Measurements from ENCODE around the gene LRMDA. TPM values are rescaled to one million over a fixed set of nuclear protein-coding genes. Genes with fewer than 3 reads are reported as not detected.

The LRMDA gene
- total RNA-seq, 1 experiment from 2014 or later = not detected

DNA sequence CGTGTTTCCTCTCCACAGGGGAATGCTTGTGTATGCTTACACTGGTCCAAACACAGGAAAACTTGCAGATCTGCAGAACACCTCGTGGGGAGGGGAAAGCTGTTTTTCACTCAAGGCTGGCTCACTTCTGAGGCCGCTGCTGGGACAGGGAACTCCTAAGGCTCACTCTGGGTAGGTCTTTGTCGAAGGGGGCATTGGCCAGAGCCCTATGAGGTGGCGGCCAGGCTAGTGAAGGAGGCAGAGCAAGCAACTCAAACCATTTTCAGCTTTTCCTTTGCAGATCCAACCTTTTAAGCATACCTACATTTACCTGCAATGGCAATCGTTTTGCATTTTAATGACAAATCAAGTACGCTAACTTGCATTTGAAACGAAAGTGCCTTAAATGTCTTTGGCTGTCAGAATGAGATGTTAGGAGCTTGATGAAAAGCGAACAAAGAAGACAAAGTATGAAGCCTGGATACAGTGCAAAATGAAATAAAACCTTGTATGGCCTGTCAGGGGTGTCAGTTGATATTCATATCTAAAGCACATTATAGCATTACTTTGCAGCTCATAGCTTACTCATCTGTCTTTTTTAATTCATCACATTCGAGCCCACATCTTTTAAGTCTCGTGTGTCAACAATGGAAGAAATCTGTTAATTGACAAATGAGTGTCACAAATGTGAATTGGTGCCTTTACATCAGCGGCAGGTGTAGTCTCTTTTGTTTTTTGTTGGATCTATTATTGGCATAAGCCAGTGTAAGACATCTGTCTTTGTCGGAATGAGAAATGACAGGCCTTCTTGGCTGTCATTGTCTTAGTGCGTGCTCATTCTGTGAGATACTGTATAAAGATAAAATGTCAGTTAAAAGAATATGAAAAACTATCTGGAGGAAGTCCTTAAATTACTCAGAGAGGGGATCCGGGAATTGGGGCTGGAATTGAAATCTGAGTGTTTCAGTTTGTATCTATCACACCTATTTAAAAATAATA is 30.5 kb downstream of the LRMDA start:
- Histone ChIP-seq H3K36me3 (replicated peaks; ENCODE audit: control insufficient read depth, insufficient read depth, low read length) (no peaks in the 10 kb centered on the region), H3K4me3 (ENCODE audit: insufficient read depth, low read depth, low read length) (no peak overlapping the region), H3K27me3 (ENCODE audit: control insufficient read depth, insufficient read depth, low read length) (peaks cover 2% of the 10 kb centered on the region; the same call in 1 of the 2 replicates)
- peak; percentile 33 for DNase-seq

DNA sequence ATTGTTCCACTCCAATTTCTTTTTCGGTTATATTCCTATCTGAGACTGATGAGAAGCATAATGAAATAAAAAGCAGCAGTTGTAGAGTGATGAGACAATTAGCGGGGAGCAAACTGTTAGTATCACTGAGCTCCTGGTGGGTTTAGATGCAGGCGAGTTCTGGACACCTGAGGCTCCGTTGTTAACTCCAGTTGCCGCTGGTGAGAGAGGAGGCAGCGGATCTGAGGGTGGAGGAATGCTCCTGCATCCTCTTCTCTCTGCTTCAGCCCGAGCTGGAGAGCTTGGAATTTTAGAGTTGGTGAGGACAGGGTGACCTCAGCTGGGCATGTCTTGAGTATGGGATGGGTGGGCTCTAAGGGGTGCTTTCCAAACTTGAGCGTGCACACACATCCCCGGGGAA is 31.4 kb downstream of the LRMDA start:
- Histone ChIP-seq H3K4me3 (ENCODE audit: insufficient read depth, low read depth, low read length) (no peak overlapping the region), H3K36me3 (replicated peaks; ENCODE audit: control insufficient read depth, insufficient read depth, low read length) (no peaks in the 10 kb centered on the region), H3K27me3 (ENCODE audit: control insufficient read depth, insufficient read depth, low read length) (peaks cover 3% of the 10 kb centered on the region; the same call in 1 of the 2 replicates)
- no peak for DNase-seq

DNA sequence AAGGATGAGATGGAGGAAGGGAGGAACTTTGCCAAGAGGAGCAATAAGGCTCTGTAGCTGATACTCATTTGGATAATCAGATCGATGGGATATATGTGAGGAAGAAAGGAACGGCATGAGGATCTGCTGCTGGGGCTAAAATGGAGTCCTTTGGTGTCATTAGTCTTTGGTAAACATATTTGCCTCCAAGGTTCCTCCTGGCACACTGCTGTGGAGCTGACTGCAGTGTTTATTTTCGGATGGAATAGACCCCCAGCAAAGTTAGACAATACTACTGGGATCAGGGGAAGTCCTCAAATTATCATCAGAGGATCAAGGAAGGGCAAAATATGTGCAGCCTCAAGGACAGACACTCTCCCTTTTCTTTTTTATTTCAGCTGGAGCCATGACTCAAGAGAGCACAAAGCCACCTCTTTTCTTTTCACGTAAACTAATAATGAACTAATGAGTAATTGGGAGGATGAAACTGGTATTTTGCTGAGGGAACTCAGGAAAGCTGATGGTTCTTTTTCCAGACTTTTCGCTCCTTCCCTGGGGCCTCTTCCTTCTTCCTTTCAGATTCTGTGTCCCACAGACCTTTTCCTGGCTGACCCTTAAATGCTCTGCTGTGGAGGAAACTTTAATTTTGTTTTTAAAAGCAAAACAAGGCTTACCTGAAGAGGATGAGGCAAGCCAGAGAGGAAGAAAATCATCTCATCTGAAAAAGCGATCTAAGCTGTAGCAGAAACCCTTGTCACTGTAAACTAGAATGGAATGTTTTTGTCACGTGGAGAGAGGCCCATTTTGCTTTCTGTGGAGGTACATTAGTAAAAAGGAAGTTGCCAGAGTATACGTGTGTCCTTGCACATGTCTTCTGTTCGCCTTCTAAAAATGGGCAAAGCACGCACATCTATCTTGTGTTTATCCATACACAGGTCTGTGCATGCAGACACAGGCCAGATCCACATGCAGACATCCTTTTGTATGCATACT is 33.3 kb downstream of the LRMDA start:
- DNase-seq = no peak
- Histone ChIP-seq H3K4me3 (ENCODE audit: insufficient read depth, low read depth, low read length) (no peak overlapping the region), H3K27me3 (ENCODE audit: control insufficient read depth, insufficient read depth, low read length) (peaks cover 3% of the 10 kb centered on the region; the same call in 1 of the 2 replicates), H3K36me3 (replicated peaks; ENCODE audit: control insufficient read depth, insufficient read depth, low read length) (no peaks in the 10 kb centered on the region)

DNA sequence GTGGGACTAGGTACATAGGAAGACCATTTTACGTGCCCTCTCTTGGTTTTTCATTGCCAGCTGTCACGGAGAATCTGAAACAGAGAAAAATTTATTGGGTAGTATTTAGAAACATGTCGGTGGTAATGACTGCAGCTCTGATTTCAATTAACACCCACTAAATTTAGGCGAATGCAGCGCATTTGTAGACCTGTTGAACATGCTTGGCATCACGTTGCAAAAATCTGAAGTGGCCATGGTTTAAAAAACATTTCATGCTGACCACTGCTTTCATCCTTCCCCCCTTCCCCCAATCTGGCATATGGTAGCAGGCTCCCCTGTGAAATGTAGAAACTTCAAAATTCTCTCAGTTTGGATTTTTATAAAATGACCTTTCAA is 34.0 kb downstream of the LRMDA start:
- DNase-seq = no peak
- no peak overlapping the region for H3K4me3 ChIP-seq (ENCODE audit: insufficient read depth, low read depth, low read length)
- H3K27me3 ChIP-seq (ENCODE audit: control insufficient read depth, insufficient read depth, low read length) = peaks cover 3% of the 10 kb centered on the region; the same call in 1 of the 2 replicates
- no peaks in the 10 kb centered on the region for H3K36me3 ChIP-seq (replicated peaks; ENCODE audit: control insufficient read depth, insufficient read depth, low read length)

GRCh38 chr10:75466001-75466400 is 34.6 kb downstream of the LRMDA start:
- Histone ChIP-seq H3K4me3 (ENCODE audit: insufficient read depth, low read depth, low read length) (no peak overlapping the region), H3K36me3 (replicated peaks; ENCODE audit: control insufficient read depth, insufficient read depth, low read length) (no peaks in the 10 kb centered on the region), H3K27me3 (ENCODE audit: control insufficient read depth, insufficient read depth, low read length) (peaks cover 3% of the 10 kb centered on the region; the same call in 1 of the 2 replicates)
- no peak for DNase-seq

DNA sequence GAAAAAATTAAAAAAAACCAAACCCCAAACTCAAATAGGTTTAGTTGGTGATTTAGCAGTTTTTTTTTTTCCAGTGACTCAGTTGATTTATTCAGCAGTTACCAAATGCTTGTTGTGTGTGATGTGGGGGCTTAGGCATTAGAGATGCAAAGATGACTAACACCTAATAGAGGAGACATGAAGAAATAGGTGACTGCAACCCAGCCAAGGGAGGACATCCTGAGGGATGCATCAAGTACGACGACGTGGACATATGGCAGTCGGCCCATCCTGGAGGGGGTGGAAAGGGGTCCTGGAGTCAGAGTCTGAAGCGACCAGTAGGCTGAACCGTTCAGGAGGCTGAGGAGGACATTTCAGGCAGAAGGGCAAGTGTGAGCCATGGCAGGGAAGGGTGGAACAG is 35.5 kb downstream of the LRMDA start:
- H3K27me3 ChIP-seq (ENCODE audit: control insufficient read depth, insufficient read depth, low read length) = peaks cover 3% of the 10 kb centered on the region; the same call in 1 of the 2 replicates
- no peak overlapping the region for H3K4me3 ChIP-seq (ENCODE audit: insufficient read depth, low read depth, low read length)
- no peak for DNase-seq
- H3K36me3 ChIP-seq (replicated peaks; ENCODE audit: control insufficient read depth, insufficient read depth, low read length) = no peaks in the 10 kb centered on the region

DNA sequence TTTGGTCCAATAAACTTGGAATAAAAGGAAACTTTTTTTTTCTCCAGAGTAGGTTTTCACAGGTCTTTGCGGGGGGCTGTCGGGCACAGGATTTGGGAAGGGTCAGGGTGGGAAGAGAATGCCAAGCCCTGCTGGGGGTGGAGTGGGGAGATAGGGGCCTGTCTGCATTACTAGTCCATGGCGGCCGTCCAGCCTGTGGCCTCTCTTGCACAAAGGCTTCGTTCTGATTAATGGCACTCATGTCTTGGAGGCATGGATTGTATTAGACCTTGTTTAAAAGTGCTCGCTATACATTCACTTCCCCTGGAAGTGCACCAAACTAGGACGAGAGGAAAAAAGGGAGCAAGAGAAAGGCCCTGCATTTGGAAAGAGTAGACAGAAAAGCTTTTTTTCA is 37.2 kb downstream of the LRMDA start:
- H3K27me3 ChIP-seq (ENCODE audit: control insufficient read depth, insufficient read depth, low read length) = peaks cover 3% of the 10 kb centered on the region
- DNase-seq = no peak
- no peaks in the 10 kb centered on the region for H3K36me3 ChIP-seq (replicated peaks; ENCODE audit: control insufficient read depth, insufficient read depth, low read length)
- no peak overlapping the region for H3K4me3 ChIP-seq (ENCODE audit: insufficient read depth, low read depth, low read length)

DNA sequence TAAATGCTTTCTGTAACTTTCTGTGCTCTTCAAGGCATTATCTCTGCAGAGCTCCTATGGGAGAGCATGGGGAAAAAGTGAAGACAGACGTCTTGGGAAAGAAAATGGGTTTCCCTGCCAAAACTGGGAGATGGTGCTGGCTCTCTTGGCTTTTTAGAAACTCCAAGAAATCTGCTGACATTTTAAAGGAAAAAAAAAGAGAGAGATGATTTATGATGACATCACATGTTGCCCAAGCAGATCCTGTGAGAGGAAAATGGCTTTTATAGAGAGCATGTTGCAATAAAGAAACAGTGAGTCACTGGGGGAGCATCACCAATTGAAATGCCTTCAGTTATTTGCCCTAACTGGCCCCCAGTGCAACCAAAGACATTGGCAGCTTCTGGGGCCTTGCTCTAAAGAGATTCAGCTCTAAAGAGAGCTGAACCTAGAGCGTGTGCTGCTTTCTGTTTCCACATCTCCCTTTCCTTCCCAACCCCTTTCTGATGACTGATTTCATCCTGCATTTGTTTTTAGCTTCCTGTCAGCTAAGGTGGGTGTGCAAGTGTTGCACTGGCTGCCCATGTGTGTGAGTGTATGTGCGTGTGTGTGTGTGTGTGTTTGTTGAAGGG is 37.7 kb downstream of the LRMDA start:
- Histone ChIP-seq H3K27me3 (ENCODE audit: control insufficient read depth, insufficient read depth, low read length) (peaks cover 3% of the 10 kb centered on the region), H3K4me3 (ENCODE audit: insufficient read depth, low read depth, low read length) (no peak overlapping the region), H3K36me3 (replicated peaks; ENCODE audit: control insufficient read depth, insufficient read depth, low read length) (no peaks in the 10 kb centered on the region)
- no peak for DNase-seq

DNA sequence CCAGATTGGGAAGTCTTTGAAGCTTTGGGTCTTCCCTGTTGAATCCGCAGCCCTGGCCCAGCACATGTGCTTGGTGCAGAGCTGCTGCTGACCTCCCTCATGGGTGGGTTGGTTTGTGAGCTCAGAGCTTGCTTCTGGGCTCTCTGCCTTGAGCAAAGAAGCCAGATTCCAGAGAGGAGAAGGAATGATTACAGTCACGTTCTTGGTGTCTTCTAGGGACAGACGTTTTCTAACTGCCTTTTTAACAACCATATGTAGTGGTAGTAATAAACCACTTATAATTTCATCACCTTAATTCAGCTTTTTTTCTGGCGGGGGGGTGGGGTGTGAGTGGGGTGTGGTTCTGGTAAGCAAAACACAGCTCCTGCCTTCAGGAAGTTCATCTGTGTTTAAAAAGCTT is 39.5 kb downstream of the LRMDA start:
- Histone ChIP-seq H3K4me3 (ENCODE audit: insufficient read depth, low read depth, low read length) (no peak overlapping the region), H3K27me3 (ENCODE audit: control insufficient read depth, insufficient read depth, low read length) (peaks cover 6% of the 10 kb centered on the region), H3K36me3 (replicated peaks; ENCODE audit: control insufficient read depth, insufficient read depth, low read length) (no peaks in the 10 kb centered on the region)
- no peak for DNase-seq

GRCh38 chr10:75472685-75473084 is 41.3 kb downstream of the LRMDA start:
- Histone ChIP-seq H3K36me3 (replicated peaks; ENCODE audit: control insufficient read depth, insufficient read depth, low read length) (no peaks in the 10 kb centered on the region), H3K27me3 (ENCODE audit: control insufficient read depth, insufficient read depth, low read length) (peaks cover 4% of the 10 kb centered on the region), H3K4me3 (ENCODE audit: insufficient read depth, low read depth, low read length) (no peak overlapping the region)
- no peak for DNase-seq

GRCh38 chr10:75474106-75474505 is 42.7 kb downstream of the LRMDA start:
- no peak for DNase-seq
- H3K27me3 ChIP-seq (ENCODE audit: control insufficient read depth, insufficient read depth, low read length) = peaks cover 4% of the 10 kb centered on the region
- no peak overlapping the region for H3K4me3 ChIP-seq (ENCODE audit: insufficient read depth, low read depth, low read length)
- no peaks in the 10 kb centered on the region for H3K36me3 ChIP-seq (replicated peaks; ENCODE audit: control insufficient read depth, insufficient read depth, low read length)

- DNase-seq = peak; percentile 10
- no peak overlapping the region for H3K4me3 ChIP-seq (ENCODE audit: insufficient read depth, low read depth, low read length)
- no peaks in the 10 kb centered on the region for H3K36me3 ChIP-seq (replicated peaks; ENCODE audit: control insufficient read depth, insufficient read depth, low read length)
- peaks cover 4% of the 10 kb centered on the region for H3K27me3 ChIP-seq (ENCODE audit: control insufficient read depth, insufficient read depth, low read length)
Measured at GRCh38 chr10:75475460-75476182, 44.2 kb downstream of the LRMDA start.

DNA sequence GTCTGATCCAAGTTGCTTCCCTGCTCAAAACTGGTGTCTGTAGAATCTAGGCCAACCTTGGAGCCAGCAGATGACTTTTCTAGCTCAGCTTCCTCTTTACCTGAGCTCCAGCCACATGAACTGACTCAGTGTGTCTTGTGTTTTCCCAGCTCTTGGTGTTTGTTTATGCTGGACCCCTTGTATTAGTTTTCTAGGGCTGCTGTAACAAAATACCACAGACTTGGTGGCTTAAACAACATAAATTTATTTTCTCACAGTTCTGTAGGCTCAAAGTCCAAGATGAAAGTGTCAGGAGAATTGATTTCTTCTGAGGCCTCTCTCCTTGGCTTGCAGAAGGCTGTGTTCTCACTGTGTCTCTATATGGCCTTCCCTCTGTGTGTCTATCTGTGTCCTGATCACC is 45.1 kb downstream of the LRMDA start:
- Histone ChIP-seq H3K27me3 (ENCODE audit: control insufficient read depth, insufficient read depth, low read length) (peaks cover 4% of the 10 kb centered on the region), H3K36me3 (replicated peaks; ENCODE audit: control insufficient read depth, insufficient read depth, low read length) (no peaks in the 10 kb centered on the region), H3K4me3 (ENCODE audit: insufficient read depth, low read depth, low read length) (no peak overlapping the region)
- DNase-seq = no peak

DNA sequence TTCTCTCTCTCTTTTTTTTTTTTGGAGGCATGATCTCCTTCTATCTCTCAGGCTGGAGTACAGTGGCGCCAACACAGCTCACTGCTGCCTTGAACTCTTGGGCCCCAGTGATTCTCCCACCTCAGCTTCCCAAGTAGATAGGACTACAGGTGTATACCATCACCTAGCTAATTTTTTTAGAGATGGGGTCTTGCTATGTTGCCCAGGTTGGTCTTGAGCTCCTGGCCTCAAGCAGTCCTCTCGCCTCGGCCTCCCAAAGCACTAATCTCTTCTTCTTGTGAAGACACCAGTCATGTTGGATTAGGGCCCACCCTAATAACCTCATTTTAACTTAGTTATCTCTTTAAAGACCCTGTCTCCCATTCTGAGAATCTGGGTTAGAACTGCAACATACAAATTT is 45.6 kb downstream of the LRMDA start:
- H3K4me3 ChIP-seq (ENCODE audit: insufficient read depth, low read depth, low read length) = no peak overlapping the region
- H3K27me3 ChIP-seq (ENCODE audit: control insufficient read depth, insufficient read depth, low read length) = peaks cover 4% of the 10 kb centered on the region
- H3K36me3 ChIP-seq (replicated peaks; ENCODE audit: control insufficient read depth, insufficient read depth, low read length) = no peaks in the 10 kb centered on the region
- DNase-seq = no peak

Data from H7 (cell line).